A549 treated with AZD2906 at 1 μM for 4 hours (cell line): ENCODE results near the gene ZNF727. TPM values are rescaled to one million over a fixed set of nuclear protein-coding genes. Genes with fewer than 3 reads are reported as not detected.

ENCODE experiments used
- total RNA-seq: library from RNA; stranded (reverse); fragments of 200-300 nt; extraction: Qiagen RNA extraction; gene quantifications from 5 replicates; pipeline ENCODE4 v1.2.3, GENCODE V29; 2022

ZNF727 gene
- total RNA-seq = not detected in 5 replicates

GRCh38 chr7:64045301-64046040, at the start of gene ZNF727:
Gene ZNF727, plus strand, starts transcription at chr7:64045434. Its CDS starts 188 bp downstream, at chr7:64045622.

DNA sequence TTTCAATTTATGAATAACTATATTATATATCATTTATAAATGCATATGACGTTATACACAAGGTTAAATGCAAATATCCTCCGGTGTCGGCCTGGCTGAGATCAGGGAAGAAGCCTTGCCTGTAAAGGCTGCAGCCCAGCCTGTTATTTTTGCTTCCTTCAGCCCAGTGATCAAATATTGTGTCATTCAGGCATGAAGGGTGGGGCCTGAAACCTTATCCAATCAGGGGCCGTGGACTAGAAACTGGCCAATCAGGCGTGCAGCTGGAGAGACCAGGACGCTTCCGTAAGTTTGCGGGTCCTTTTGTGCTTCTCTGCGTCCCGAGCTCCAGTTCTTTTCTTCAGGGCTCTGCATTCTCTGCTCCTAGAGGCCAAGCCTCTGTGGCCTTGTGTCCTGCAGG, 46.7 kb upstream of the ZNF727 start, which contains the start of gene ZNF722:
ZNF722 (plus strand) TSS at position 301 of the 400 bp plus-strand sequence. CDS start 113 bp downstream, outside the sequence.

Other genes with a start within 250 kb of the ZNF727 start
- not detected in 5 replicates for gene ZNF722, start 46.6 kb upstream of the ZNF727 start, total RNA-seq
- gene ZNF735, start 161.8 kb downstream of the ZNF727 start, total RNA-seq = not detected in 5 replicates
- gene ZNF679, start 183.0 kb downstream of the ZNF727 start, total RNA-seq = not detected in 5 replicates